ENCODE results near the gene CASP7.
"Not testable (repeated sequence)": the region's sequence is repeated elsewhere in the genome, so short reads cannot be mapped to it uniquely, and the experiment has no call there.

Gene CASP7

DNA sequence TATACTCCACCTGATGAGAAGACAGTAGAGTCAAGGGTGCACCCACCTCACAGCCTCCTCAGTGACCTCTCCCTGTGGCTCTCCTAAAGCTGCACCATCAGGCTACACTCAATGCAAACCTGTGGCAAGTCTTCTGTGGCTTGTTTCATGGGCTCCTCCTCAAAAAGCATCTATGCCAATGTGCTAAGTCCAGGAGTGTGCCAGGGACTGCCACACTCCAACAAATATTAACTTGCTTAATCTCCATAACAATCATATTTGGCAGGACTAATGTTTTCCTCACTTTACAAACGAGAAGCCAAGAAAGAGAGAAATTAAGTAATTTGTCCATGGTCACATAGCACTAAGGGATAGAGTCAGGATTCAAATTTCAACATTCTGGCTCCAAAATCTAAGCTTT lies 27.8 kb upstream of the CASP7 start:
- no peak for DNase-seq (ENCODE audit: low read depth in 2 of 2)
- TF ChIP-seq, protein P1, sequence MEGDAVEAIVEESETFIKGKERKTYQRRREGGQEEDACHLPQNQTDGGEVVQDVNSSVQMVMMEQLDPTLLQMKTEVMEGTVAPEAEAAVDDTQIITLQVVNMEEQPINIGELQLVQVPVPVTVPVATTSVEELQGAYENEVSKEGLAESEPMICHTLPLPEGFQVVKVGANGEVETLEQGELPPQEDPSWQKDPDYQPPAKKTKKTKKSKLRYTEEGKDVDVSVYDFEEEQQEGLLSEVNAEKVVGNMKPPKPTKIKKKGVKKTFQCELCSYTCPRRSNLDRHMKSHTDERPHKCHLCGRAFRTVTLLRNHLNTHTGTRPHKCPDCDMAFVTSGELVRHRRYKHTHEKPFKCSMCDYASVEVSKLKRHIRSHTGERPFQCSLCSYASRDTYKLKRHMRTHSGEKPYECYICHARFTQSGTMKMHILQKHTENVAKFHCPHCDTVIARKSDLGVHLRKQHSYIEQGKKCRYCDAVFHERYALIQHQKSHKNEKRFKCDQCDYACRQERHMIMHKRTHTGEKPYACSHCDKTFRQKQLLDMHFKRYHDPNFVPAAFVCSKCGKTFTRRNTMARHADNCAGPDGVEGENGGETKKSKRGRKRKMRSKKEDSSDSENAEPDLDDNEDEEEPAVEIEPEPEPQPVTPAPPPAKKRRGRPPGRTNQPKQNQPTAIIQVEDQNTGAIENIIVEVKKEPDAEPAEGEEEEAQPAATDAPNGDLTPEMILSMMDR (IDR thresholded peaks at IDR 0.05; ENCODE audit: low read depth, low read length): no peak

DNA sequence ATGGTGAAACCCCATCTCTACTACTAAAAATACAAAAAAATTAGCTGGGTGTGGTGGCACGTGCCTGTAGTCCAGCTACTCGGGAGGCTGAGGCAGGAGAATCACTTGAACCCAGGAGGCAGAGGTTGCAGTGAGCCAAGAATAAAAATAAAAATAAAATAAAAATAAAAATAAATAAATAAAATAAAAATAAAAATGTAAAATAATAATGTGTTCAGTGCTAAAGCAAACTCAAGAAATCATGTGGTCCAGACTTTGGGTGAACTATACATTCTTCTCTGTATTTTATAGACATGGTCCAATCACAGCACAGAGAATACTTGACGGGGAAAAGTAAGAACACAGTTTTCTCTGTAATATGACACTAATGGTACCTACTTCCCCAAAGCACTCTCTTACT lies 27.3 kb upstream of the CASP7 start:
- not testable (repeated sequence) for H3K4me3 ChIP-seq (replicated peaks in 1 of 2; ENCODE audit: low read depth in 2 of 2, low read length in 2 of 2); DNase-seq (ENCODE audit: low read depth in 2 of 2)

More for the DNA sequence above, 27.8 kb upstream of the CASP7 start:
- H3K4me3 ChIP-seq (replicated peaks in 1 of 2; ENCODE audit: low read depth in 2 of 2, low read length in 2 of 2): no peak overlapping the region

DNA sequence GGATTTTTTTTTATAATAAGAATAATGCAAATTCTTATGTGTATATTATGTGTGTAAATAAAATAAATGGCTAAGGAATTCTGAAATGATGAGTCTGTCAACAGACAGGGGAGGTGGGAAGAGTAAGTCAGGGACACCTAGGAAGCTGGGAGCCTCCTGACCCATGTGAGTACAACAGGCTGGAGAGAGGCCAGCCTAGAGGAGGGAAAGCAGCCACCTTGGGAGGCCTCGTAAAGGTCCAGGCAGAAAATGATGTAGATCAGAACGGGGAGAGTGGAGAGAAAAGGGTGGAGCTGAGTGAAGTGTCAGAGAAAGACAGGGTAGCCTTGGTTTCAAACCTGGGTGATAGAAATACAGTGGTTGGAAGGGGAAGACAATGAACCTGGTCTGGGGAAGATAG lies 22.8 kb upstream of the CASP7 start:
- TF ChIP-seq, protein P1 (IDR thresholded peaks at IDR 0.05; ENCODE audit: low read depth, low read length): no peak
- no peak overlapping the region for H3K4me3 ChIP-seq (replicated peaks in 1 of 2; ENCODE audit: low read depth in 2 of 2, low read length in 2 of 2)
- DNase-seq (ENCODE audit: low read depth in 2 of 2): no peak

DNA sequence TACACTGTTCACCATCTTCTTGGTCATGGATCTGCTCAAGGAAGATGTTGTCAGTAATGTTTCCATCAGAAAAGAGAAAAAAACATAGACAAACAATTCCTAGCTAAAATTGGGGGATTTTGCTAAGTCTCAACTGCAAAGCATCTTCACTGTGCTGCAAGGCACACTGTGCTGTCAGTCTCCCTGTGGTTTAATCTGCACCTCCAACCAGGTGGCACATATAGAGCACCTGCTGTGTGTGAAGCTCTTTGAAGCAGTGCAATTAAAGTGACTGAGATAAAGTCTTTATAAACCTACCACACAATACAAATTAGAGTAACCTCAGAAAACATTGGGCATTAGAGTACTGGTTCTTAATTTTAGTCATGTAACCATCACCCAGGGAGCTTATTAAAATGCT lies 22.2 kb upstream of the CASP7 start:
- no peak for DNase-seq (ENCODE audit: low read depth in 2 of 2)
- TF ChIP-seq, protein P1 (IDR thresholded peaks at IDR 0.05; ENCODE audit: low read depth, low read length): no peak
- no peak overlapping the region for H3K4me3 ChIP-seq (replicated peaks in 1 of 2; ENCODE audit: low read depth in 2 of 2, low read length in 2 of 2)

DNA sequence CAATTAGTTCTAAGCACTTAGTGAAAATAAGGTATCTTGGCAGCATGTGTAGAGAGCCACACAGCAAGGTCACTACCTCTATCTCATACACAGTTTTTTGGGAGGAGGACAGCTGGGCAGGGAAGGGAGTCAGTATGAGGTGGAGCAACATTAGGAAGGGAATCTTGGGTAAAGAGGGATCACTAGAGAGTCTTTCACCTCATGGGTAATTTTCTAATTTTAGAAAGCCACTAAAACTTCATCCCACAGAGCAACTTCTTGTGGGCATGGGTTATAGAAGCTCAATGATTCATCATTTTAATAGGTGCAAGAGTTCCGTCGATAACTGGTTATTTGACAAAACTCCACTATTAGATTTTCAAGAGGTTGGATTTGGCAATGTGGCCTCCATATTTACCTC lies 18.4 kb upstream of the CASP7 start:
- H3K4me3 ChIP-seq (replicated peaks in 1 of 2; ENCODE audit: low read depth in 2 of 2, low read length in 2 of 2): no peak overlapping the region
- no peak for DNase-seq (ENCODE audit: low read depth in 2 of 2)
- TF ChIP-seq, protein P1 (IDR thresholded peaks at IDR 0.05; ENCODE audit: low read depth, low read length): no peak

DNA sequence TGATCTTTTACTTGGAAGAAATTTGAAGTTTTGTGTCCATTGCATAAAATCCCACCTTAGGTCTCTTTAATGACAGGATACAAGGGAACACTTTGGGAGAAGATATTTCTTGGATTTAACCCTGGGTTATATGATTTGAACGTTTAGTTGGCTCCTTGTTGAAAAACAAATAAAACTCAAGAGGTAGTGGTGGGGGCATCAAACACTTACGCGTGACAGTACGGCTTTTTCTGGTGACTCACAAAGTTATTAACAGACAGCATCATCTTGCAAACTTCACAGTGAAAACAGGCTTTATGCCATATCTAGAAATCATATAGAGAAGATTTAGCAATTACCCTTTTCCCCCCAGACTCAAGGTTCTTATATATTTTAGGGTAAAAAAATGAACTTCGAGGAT lies 16.6 kb upstream of the CASP7 start:
- DNase-seq (ENCODE audit: low read depth in 2 of 2): no peak
- no peak overlapping the region for H3K4me3 ChIP-seq (replicated peaks in 1 of 2; ENCODE audit: low read depth in 2 of 2, low read length in 2 of 2)
- TF ChIP-seq, protein P1 (IDR thresholded peaks at IDR 0.05; ENCODE audit: low read depth, low read length): no peak

DNA sequence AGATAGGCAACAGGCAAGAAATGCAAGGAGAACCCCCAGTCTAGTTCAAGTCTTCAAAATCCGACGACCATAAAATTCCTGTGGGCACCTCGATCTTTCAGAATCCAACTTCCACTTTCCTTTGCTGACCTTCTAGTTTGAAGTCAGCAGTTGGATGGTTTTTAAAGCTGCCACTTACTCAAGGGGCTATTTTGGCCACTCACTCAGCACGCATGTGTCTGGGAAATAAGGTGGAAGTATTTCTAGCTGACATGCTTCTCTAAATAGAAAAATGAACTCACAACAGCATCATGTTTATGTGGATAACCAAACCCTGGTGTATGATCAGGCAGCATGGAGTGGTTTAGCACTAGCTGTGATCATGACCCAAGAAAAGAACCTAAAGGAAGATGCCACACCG lies 15.8 kb upstream of the CASP7 start, which contains the start of gene NRAP:
Gene NRAP (minus strand): TSS at position 134 of the 400 bp plus-strand sequence. CDS start 159 bp downstream, outside the sequence.
- TF ChIP-seq, protein P1 (IDR thresholded peaks at IDR 0.05; ENCODE audit: low read depth, low read length): no peak
- H3K4me3 ChIP-seq (replicated peaks in 1 of 2; ENCODE audit: low read depth in 2 of 2, low read length in 2 of 2): no peak within 1 kb of the TSS
- DNase-seq (ENCODE audit: low read depth in 2 of 2): no peak

Data from cardiac fibroblast (primary cell).